Glomerular endothelial cell (primary cell): ENCODE results near the gene CYP2A7. TPM values are rescaled to one million over a fixed set of nuclear protein-coding genes. Genes with fewer than 3 reads are reported as not detected.
"Not testable (repeated sequence)": the region's sequence is repeated elsewhere in the genome, so short reads cannot be mapped to it uniquely, and the experiment has no call there.

ENCODE experiments used
- DNase-seq: peaks from one replicate; pipeline ENCODE4 v3.0.0-alpha.2; 2011; ENCODE audit warnings: low read depth, low spot score; ENCODE audit errors: extremely low read depth
- total RNA-seq: library from RNA; depleted of rRNA; stranded (reverse); fragments of >200 nt; gene quantifications from 2 replicates; pipeline ENCODE4 v1.2.3, GENCODE V29; 2015

CYP2A7 gene
- total RNA-seq, 1 donor from 2014 or later: not detected

DNA sequence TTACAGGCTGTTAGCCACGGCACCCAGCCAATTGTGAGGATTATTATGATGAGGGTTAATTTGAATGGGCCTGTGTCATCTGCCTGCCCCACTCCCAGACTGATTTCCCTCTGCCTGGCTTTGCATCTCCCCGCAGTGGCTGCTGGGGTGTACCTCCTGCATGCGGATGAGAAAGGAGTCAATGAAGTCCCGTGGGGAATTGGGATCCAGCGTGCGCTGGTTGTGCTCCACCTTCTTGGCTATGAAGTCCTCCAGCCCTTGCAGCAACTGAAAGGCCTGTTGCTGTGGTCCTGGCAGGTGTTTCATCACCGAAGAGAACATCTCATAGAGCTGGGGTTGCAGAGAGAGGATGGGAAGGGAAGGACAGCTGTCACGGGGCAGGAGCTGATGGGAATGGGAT, 35.3 kb downstream of the CYP2A7 start:
- DNase-seq: not testable (repeated sequence)

DNA sequence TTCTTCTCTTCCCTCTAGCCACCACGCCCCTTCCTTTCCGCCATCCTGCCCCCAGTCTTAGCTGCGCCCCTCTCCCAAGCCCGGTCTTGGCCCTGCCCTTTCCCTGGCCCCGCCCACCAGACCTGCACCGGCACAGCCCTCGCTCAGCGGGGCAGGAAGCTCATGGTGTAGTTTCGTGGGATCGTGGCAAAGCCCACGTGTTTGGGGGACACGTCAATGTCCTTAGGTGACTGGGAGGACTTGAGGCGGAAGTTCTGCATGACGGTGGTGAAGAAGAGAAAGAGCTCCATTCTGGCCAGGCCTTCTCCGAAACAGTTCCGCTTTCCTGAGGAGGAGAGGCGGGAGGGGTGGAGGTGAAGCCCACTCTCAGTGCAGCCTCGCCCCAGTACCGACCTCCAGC, 38.4 kb downstream of the CYP2A7 start:
- DNase-seq: not testable (repeated sequence)

DNA sequence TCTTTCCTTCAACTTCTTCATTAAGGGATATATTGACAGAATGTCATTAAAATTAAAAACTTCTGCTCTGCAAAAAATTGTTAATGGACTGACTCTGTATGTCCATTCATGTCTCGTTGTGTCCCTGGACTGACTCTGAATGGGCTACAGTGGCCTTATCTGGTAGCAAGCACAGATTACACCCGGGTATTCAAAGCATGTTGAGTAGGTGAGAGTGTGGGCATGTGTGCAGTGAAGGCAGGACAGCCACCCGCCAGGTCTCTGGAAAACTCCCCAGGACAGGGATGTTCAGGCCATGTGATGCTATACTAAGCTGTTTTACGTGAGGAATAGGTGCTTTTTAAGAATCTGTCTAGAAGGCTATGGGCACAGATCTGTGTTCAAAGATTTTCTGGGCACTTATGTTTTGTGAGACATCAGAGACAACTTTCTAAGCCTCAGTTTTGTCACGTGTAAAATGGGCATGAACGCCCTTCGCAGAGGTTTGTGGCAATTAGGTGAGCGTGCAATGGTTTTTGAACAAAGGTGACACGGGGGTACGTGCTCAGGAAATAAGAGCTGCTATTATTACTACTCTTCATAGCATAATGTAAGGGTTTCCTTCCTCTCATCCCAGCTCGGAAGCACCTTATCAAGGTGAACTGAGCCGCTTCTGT, 38.9 kb downstream of the CYP2A7 start:
- DNase-seq: not testable (repeated sequence)

DNA sequence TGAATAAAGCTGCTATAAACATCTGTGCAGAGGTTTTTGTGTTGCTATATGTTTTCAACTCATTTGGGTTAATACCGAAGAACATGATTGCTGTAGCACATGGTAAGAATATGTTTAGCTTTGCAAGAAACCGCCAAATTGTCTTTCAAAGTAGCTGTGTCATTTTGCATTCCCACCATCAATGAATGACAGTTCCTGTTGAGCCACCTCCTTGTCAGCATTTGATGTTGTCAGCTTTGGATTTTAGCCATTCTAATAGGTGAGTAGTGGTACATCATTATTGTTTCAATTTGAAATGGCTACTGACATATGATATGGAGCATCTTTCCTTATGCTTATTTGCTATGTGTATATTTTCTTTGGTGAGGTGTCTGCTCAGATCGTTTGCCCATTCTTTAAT, 40.0 kb downstream of the CYP2A7 start:
- not testable (repeated sequence) for DNase-seq

DNA sequence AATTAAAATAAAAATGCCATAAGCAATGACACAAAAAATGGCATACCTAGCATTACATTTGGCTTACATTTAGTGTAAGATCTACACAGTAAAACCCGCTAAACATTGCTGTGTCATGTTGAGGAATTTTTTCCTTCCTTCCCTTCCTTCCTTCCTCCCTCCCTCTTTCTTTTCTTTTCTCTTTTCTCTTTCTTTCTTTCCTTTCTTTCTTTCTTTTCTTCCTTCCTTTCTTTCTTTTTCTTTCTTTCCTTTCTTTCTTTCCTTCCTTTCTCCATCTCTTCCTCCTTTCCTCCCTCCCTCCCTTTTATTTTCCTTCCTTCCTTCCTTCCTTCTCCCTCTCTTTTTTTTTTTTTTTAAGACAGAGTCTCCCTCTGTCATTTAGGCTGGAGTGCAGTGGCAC, 43.6 kb downstream of the CYP2A7 start:
- DNase-seq: not testable (repeated sequence)

DNA sequence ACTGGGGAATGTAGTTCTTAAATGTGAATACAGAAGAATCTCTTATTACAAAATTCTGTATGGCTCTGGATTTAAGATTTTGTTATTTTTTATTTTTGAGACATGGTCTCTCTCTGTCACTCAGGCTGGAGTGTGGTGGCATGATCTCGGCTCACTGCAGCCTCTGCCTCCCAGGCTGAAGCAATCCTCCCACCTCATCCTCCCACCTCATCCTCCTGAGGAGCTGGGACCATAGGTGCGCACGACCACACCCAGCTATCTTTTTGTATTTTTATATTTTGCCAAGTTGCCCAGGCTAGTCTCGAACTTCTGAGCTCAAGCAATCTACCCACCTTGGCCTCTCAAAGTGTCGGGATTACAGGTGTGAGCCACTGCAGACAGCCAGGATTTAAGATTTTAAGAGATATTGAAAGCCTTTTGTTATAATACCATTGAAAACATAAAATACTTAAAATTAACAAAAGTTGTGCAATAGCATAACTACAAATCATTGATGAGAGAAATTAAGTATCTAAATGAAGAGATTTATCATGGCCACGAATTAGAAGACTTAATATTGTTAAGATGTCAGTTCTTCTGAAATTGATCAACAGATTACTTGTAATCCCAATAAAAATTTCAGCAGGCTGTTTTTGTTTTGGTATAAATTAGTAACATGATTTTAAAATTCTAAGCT, 45.1 kb downstream of the CYP2A7 start:
- no peak for DNase-seq

DNA sequence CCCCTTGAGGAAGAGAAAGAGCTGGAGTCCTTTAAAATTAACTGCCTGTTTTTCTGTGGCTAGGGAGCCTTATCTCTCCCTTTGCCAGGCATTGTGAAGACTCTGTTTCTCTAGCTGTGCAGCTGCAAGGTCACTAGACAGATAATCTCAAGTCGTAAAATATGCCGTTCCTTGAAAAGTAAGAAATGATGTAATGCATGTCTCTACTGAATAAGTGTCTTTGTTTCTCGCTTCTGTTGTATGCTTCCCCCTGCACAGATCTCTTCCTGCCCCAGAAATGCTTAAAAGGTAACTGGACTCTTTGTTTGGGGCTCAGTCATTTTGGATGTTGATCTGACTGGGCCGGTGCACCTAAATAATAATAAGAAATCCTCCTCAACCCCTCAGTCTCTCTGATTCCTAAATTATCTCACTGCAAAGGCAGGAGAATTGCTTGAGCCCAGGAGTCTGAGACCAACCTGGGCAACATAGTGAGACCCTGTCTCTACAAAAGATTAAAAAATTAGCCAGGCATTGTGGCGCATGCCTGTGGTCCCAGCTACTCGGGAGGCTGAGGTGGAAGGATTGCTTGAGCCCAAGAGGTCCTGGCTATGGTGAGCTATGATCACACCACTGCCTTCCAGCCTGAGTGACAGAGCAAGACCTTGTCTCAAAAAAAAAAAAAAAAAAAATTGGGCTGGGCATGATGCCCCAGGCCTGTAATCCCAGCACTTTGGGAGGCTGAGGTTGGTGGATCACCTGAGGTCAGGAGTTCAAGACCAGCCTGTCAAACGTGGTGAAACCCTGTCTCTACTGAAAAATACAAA, 48.1 kb downstream of the CYP2A7 start:
- not testable (repeated sequence) for DNase-seq

DNA sequence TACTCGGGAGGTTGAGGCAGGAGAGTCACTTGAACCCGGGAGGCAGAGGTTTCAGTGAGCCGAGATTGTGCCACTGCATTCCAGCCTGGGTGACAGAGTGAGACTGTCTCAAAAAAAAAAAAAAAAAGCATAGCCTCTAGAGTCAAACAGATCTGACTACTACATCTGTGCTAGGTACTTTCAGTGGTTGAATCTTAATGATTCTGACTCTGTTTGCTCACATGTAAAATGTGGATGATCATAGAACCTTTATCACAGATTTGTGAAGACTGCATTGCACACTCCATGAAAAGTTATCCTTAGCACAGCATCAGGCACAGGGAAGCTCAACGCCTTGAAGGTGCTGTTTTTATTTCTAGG, 49.6 kb downstream of the CYP2A7 start:
- not testable (repeated sequence) for DNase-seq

DNA sequence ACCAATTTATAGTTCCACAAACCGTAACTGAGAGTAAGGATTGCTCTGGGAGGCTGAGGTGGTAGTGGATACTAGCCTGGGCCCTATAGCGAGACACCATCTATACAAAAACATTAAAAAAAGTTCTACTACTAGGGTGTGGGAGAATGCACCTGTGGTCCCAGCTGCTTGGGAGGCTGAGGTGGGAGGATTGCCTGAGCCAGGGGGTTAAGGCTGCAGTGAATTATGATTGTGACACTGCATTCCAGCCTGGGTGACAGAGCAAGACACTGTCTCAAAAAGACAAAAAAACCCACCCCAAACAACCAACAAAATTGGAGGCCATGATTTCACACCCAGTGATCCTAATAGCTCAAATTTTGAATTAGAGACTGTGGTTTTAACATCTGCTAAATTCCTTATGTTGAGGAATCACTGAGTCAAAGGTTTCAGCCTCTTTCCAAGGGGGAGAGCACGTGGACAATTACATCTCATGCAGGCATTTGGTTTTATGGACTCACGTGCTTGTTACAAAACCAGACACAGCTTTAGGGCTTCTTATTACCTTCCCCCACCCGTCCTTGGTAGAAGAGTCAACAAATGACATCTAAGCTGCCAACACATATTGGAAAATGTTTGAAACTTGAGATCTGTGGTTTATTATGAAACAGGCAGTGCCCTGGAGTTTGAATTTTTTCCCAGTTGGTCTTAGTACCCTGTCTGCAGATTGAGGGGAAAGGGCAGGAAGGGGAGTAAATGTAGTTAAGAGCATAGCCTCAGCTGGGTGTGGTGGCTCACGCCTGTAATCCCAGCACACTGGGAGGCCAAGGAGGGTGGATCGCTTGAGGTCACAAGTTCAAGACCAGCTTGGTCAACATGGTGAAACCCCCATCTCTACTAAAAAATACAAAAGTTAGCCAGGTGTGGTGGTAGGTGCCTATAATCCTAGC, 50.3 kb downstream of the CYP2A7 start:
- DNase-seq: no peak

DNA sequence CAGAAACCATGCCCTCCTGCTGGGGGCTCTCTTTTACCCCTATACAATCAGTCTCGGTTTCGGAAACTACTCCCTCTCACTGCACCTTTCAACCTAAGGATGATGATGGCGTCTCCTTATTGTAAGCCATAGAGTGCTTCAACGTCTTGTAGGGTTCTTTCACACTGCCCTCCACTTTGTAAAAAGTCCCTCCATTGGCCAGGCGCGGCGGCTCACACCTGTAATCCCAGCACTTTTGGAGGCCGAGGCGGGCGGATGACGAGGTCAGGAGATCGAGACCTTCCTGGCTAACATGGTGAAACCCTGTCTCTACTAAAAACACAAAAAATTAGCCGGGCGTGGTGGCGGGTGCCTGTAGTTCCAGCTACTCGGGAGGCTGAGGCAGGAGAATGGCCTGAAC, 51.3 kb downstream of the CYP2A7 start:
- not testable (repeated sequence) for DNase-seq

DNA sequence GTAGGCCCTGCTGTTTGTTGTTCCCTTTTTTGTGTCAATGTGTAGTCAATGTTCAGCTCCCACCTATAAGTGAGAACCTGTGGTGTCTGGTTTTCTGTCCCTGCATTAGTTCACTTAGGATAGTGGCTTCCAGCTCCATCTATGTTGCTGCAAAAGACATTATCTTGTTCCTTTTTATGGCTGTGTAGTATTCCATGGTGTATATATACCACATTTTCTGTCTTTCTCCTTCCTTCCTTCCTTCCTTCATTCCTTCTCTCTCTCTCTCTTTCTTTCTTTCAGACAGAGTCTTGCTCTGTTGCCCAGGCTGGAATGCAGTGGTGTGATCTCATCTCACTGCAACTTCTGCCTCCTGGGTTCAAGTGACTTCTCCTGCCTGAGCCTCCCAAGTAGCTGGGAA, 52.8 kb downstream of the CYP2A7 start:
- DNase-seq: no peak

DNA sequence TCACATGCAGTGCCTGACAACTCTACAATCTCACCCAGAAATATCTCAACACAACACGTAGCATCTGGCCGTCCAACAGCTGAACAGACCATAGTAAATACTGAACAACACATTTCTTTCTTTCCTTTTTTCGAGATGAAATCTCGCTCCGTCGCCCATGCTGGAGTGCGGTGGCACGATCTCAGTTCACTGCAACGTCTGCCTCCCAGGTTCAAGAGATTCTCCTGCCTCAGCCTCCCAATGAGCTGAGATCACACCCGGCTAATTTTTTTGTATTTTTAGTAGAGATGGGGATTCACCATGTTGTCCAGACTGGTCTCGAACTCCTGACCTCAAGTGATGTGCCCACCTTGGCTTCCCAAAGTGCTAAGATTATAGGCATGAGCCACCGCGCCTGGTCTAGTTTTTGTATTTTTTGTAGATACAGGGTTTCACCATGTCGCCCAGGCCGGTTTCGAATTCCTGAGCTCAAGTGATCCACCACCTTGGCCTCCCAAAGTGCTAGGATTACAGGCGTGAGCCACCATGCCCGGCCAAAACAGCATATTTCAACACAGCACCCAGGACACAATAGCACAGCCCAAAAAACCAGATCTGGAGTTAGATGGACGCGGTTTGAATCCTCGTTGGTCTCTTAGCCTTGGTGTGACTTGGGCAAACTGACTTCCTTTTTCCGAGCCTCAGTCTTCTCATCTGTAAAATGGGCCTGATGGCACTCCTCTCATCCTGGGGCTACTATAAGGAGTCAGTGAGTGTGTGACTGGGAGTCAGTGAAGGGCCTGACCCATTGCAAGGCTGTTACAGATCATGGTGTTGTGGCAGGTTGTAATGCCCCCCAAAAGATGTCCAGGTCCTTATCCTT, 54.4 kb downstream of the CYP2A7 start:
- DNase-seq: no peak

DNA sequence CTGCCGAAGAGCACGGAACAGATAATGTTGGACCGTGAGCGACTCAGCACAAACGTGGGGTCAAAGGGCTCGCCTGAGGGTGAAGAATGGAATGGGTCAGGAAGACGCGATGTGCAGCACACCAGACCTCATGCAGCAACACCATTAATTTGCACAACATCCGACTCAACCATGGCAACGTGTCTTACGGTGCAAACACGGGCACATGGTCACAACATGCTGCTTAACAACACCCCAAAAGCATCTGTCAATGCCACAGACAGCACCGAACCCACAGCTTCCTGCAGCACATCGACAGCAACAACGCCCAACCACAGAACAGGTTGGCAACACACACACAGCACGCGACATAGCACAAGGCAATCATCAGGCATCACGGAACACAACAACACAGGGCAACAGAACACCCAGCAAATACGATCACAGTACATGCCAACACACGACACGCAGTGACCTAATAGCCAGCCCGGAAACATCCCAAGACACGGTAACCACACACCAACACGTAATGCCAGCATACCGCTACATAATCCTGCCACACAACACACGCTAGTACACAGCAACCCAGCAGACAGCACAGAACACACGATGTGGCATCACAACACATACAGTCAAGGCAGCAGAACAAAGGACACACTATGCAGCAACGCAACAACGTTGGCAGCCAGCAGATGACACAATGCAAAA, 55.2 kb downstream of the CYP2A7 start:
- not testable (repeated sequence) for DNase-seq

DNA sequence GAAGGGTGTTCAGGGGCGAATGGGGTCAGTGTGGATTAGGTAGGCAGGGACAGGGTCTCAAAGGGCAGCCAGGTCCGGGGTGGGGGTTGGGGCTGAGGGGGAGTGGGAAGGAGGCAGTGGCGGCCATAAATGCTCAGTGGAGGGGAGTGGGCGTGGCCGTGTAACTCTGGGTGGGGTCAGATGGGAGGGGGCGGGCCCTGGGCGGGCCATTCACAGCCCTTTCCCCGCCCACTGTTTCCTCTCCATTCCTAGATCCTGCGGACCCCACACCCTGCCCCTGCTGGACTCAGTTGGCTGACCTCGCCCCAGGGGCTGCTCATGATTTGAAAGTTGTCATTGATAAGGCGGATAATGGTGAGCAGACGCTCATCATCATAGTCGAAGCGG, 55.7 kb downstream of the CYP2A7 start:
- DNase-seq: not testable (repeated sequence)

DNA sequence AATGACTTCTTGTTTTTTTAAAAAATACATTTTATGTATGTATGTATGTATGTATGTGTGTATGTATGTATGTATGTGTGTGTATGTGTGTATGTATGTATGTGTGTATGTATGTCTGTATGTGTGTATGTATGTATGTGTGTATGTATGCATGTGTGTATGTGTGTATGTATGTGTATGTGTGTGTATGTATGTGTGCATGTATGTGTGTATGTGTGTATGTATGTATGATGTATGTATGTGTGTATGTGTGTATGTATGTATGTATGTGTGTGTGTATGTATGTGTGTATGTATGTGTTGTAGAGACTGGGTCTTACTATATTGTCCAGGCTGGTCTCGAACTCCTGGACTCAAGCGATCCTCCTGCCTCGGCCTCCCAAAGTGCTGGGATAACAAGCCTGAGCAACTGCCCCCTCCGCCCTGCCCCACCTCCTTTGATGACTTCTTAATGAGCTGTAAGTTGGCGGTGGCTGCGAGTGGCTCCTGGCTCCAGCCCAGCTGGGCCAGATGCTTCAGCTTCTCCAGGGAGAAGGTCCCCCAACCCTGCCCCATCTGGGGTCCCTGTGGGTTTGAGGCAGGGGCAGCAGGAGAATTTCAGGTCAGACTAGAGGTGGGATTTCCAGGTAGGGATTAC, 56.5 kb downstream of the CYP2A7 start:
- not testable (repeated sequence) for DNase-seq
